Fibroblast of pulmonary artery (primary cell): ENCODE data around the gene ITIH6.
"Not testable (repeated sequence)": the region's sequence is repeated elsewhere in the genome, so short reads cannot be mapped to it uniquely, and the experiment has no call there.

Experiments
- DNase-seq: peaks from one replicate; pipeline ENCODE4 v3.0.0-alpha.2; 2010; ENCODE audit warnings: low read depth
- H3K4me3 ChIP-seq: replicated peaks from 2 replicates; pipeline ENCODE4 v1.5.1; 2011; ENCODE audit warnings: low read depth, mild to moderate bottlenecking, control low read depth, low read length, moderate library complexity
- CTCF ChIP-seq: IDR thresholded peaks from 2 replicates; pipeline ENCODE4 v1.5.1; 2011; ENCODE audit warnings: mild to moderate bottlenecking, control low read depth, low read length, inconsistent platforms; ENCODE audit errors: missing control alignments

Gene ITIH6

GRCh38 chrX:54807524-54808108, 9.6 kb upstream of the ITIH6 start, which contains the start of gene MAGED2:
TSS of gene MAGED2 (plus strand) at chrX:54807745. CDS start at chrX:54809332, 1,587 bp downstream.
- DNase-seq = peak; percentile 50

GRCh38 chrX:54799046-54799445, 991 bp upstream of the ITIH6 start:
- DNase-seq = no peak
- no peak overlapping the region for H3K4me3 ChIP-seq

More at GRCh38 chrX:54807524-54808108, 9.6 kb upstream of the ITIH6 start, which contains the start of gene MAGED2:
- TF ChIP-seq CTCF = no peak
- peak within 1 kb of the TSS; percentile 81 for H3K4me3 ChIP-seq

GRCh38 chrX:54794795-54795194, 3.3 kb downstream of the ITIH6 start:
- H3K4me3 ChIP-seq = no peak overlapping the region
- no peak for TF ChIP-seq CTCF
- no peak for DNase-seq

More at GRCh38 chrX:54799046-54799445, 991 bp upstream of the ITIH6 start:
- TF ChIP-seq CTCF = no peak

GRCh38 chrX:54794028-54794427, 4.0 kb downstream of the ITIH6 start:
- H3K4me3 ChIP-seq = no peak overlapping the region
- TF ChIP-seq CTCF = no peak
- DNase-seq = no peak

- not testable (repeated sequence) for DNase-seq, H3K4me3 ChIP-seq
These were observed 8.7 kb downstream of the ITIH6 start for GRCh38 chrX:54789405-54789804.

- DNase-seq = no peak
- no peak overlapping the region for H3K4me3 ChIP-seq
- TF ChIP-seq CTCF = no peak
These were observed 9.6 kb downstream of the ITIH6 start for GRCh38 chrX:54788446-54788845.

GRCh38 chrX:54786967-54787366, 11.1 kb downstream of the ITIH6 start:
- TF ChIP-seq CTCF = no peak
- DNase-seq = no peak
- H3K4me3 ChIP-seq = no peak overlapping the region
